ENCODE data around the gene TMEM239. TPM values are rescaled to one million over a fixed set of nuclear protein-coding genes. Genes with fewer than 3 reads are reported as not detected.

Gene TMEM239
- total and polyA plus RNA-seq, 2 of the 8 experiments (the other 6 are each of a cell fraction or from before 2014, with no cell fraction given), result not detected

- no peak overlapping the region for H4K5ac ChIP-seq (ENCODE audit: insufficient read length, low read depth, low read length)
- POLR2A ChIA-PET (ENCODE audit: partially characterized antibody), result interaction anchor here (0.6 to 1.5 kb wide), 3 partner anchors 10 to 113 kb away, joined by 3 to 7 read pairs (median 5); partner anchors contain the start of genes PCED1A and VPS16
- no peak overlapping the region for H2BK20ac ChIP-seq (ENCODE audit: low read length)
- no peak overlapping the region for H4K91ac ChIP-seq (replicated peaks; ENCODE audit: insufficient read length, low read length)
- 90% methylated on average over 10 of the region's 10 CpGs; no CpG with 5 or more reads in 1 of the 2 experiments for WGBS, 2 experiments (ENCODE audit: extremely low coverage in 1 of 2, insufficient coverage in 1 of 2, insufficient read length in 1 of 2, insufficient replicate concordance in 2 of 2, low coverage in 1 of 2, low lambda C conversion rate in 2 of 2, missing lambda C conversion rate in 1 of 2)
- no peak overlapping the region for H3K4me3 ChIP-seq (ENCODE audit: extremely low read depth in 1 of 4, insufficient read depth in 2 of 4, low read depth in 3 of 4, low read length in 4 of 4)
- H2BK15ac ChIP-seq (ENCODE audit: low read length), result no peak overlapping the region
- CTCF ChIA-PET (ENCODE audit: partially characterized antibody), result interaction anchor here (0.9 to 5.4 kb wide), 16 partner anchors 9 to 180 kb away, joined by 3 to 94 read pairs (median 7); partner anchors contain the start of genes PCED1A, TMEM239 and VPS16
- no peak overlapping the region for H2AK5ac ChIP-seq (ENCODE audit: low read depth, low read length)
- H3K27ac ChIP-seq (ENCODE audit: low read depth, low read length), result no peak overlapping the region
- no peak overlapping the region for H2AFZ ChIP-seq (ENCODE audit: low read length)
- H3K9ac ChIP-seq (replicated peaks in 1 of 4; ENCODE audit: extremely low read depth in 1 of 4, low read depth in 3 of 4, low read length in 3 of 4), result no peak overlapping the region
- H3K56ac ChIP-seq (replicated peaks; ENCODE audit: insufficient read length, low read depth, low read length), result no peak overlapping the region
- no peaks in the 10 kb centered on the region for H3K36me3 ChIP-seq (ENCODE audit: control insufficient read depth in 2 of 4, insufficient read depth in 4 of 4, low read length in 3 of 4)
- H3K23me2 ChIP-seq (ENCODE audit: low read depth, low read length), result no peaks in the 10 kb centered on the region
- no peaks in the 10 kb centered on the region for H4K20me1 ChIP-seq (replicated peaks in 1 of 2; ENCODE audit: control insufficient read depth in 1 of 2, insufficient read depth in 2 of 2, low read length in 2 of 2)
- H2BK5ac ChIP-seq (ENCODE audit: low read depth, low read length), result no peak overlapping the region
- no peaks in the 10 kb centered on the region for H3K79me2 ChIP-seq (ENCODE audit: control insufficient read depth in 1 of 2, insufficient read depth in 2 of 2, low read length in 2 of 2)
- H4K8ac ChIP-seq (ENCODE audit: extremely low read depth, insufficient read depth, low read length), result no peak overlapping the region
- no peak overlapping the region for H3K18ac ChIP-seq (ENCODE audit: extremely low read depth, low read length)
- peaks cover 0 to 4% (median 0%) of the 10 kb centered on the region in 4 experiments; a peak in 3 of 7 replicates for H3K4me1 ChIP-seq (replicated peaks in 1 of 4; ENCODE audit: control insufficient read depth in 3 of 4, insufficient read depth in 4 of 4, low read length in 3 of 4)
- FAIRE-seq (no peak), DNase-seq (ENCODE audit: low read depth in 1 of 2, low spot score in 2 of 2) (no peak)
- no peak overlapping the region for H2BK12ac ChIP-seq (ENCODE audit: low read depth, low read length)
- H3K27me3 ChIP-seq (replicated peaks in 1 of 4; ENCODE audit: control insufficient read depth in 3 of 4, extremely low read depth in 1 of 4, insufficient read depth in 3 of 4, low read length in 3 of 4), result no peaks in the 10 kb centered on the region
- H3K4me2 ChIP-seq (ENCODE audit: insufficient read depth in 1 of 2, low read depth in 2 of 2, low read length in 2 of 2), result no peak overlapping the region
- no peak overlapping the region for H2BK120ac ChIP-seq (replicated peaks; ENCODE audit: low read depth, low read length)
- H3K79me1 ChIP-seq (ENCODE audit: low read depth, low read length), result no peaks in the 10 kb centered on the region
- H3K4ac ChIP-seq (replicated peaks; ENCODE audit: insufficient read length, low read depth, low read length), result no peak overlapping the region
- no peak overlapping the region for H3K14ac ChIP-seq (ENCODE audit: insufficient read length)
- no peaks in the 10 kb centered on the region for H3K9me3 ChIP-seq (ENCODE audit: insufficient read depth in 2 of 2, low read depth in 1 of 2, low read length in 1 of 2)
- H3K23ac ChIP-seq (ENCODE audit: insufficient read length), result no peak overlapping the region
- TF ChIP-seq BCL11A (IDR thresholded peaks at IDR 0.05; ENCODE audit: low read depth in 2 of 2, low read length in 2 of 2) (no peak), RAD21 (IDR thresholded peaks at IDR 0.05 in 1 of 2, conservative IDR thresholded peaks at IDR 0.05 in 1 of 2; ENCODE audit: low read depth in 2 of 2, low read length in 2 of 2) (no peak), KDM1A (IDR thresholded peaks at IDR 0.05; ENCODE audit: borderline replicate concordance, low read length) (no peak), PHF8 (conservative IDR thresholded peaks at IDR 0.05; ENCODE audit: low read depth, low read length) (no peak), MAX (IDR thresholded peaks at IDR 0.05) (no peak), CHD1 (IDR thresholded peaks at IDR 0.05; ENCODE audit: low read depth, low read length) (no peak), BACH1 (IDR thresholded peaks at IDR 0.05; ENCODE audit: low read length) (no peak), EZH2 (IDR thresholded peaks at IDR 0.05; ENCODE audit: low read depth, low read length, severe bottlenecking) (no peak), SIN3A (conservative IDR thresholded peaks at IDR 0.05 in 1 of 2, IDR thresholded peaks at IDR 0.05 in 1 of 2; ENCODE audit: low read depth in 1 of 2, low read length in 2 of 2) (no peak), RNF2 (IDR thresholded peaks at IDR 0.05; ENCODE audit: borderline replicate concordance, low read depth, low read length, missing control alignments, poor library complexity, severe bottlenecking) (no peak), E2F6 (IDR thresholded peaks at IDR 0.05) (no peak), KDM5A (IDR thresholded peaks at IDR 0.05; ENCODE audit: low read length) (no peak)
Observed at GRCh38 chr20:2851086-2851485, 34.9 kb downstream of the TMEM239 start.

Measured in H1 (cell line).